ENCODE results near the gene MAP2K1.

Gene MAP2K1

DNA sequence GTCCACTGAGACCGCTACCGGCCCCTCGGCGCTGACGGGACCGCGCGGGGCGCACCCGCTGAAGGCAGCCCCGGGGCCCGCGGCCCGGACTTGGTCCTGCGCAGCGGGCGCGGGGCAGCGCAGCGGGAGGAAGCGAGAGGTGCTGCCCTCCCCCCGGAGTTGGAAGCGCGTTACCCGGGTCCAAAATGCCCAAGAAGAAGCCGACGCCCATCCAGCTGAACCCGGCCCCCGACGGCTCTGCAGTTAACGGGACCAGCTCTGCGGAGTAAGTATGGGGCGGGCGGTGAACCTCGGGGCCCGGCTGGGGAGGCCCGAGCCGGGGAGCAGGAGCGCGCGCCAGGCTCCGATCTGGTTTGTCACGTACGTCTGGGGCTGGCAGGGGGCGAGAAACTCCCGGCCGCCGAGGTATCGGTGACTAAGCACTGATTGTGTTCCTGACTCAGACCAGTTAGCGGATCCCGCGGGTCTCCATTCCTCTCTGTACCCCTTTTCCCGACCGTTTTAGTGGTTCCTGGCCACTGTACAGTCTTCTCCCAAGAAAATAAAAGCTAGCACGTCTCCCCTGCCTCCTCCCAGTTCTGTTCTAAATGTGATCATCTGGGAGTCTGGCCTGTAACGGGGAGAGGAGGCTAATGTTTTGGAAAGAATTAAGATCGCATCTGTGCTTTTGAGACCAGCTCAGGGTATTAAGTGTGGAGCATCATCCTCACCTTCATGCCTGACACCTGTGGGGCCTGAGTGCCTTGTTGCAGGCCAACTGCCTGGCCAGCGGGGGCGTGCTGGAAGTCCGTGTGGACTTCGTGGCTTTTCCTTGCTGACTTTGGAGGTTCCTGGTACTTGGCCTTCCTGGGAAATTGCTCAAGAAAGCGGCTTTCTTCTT is 691 bp downstream of the MAP2K1 start (continued):
- TF ChIP-seq, protein P1, sequence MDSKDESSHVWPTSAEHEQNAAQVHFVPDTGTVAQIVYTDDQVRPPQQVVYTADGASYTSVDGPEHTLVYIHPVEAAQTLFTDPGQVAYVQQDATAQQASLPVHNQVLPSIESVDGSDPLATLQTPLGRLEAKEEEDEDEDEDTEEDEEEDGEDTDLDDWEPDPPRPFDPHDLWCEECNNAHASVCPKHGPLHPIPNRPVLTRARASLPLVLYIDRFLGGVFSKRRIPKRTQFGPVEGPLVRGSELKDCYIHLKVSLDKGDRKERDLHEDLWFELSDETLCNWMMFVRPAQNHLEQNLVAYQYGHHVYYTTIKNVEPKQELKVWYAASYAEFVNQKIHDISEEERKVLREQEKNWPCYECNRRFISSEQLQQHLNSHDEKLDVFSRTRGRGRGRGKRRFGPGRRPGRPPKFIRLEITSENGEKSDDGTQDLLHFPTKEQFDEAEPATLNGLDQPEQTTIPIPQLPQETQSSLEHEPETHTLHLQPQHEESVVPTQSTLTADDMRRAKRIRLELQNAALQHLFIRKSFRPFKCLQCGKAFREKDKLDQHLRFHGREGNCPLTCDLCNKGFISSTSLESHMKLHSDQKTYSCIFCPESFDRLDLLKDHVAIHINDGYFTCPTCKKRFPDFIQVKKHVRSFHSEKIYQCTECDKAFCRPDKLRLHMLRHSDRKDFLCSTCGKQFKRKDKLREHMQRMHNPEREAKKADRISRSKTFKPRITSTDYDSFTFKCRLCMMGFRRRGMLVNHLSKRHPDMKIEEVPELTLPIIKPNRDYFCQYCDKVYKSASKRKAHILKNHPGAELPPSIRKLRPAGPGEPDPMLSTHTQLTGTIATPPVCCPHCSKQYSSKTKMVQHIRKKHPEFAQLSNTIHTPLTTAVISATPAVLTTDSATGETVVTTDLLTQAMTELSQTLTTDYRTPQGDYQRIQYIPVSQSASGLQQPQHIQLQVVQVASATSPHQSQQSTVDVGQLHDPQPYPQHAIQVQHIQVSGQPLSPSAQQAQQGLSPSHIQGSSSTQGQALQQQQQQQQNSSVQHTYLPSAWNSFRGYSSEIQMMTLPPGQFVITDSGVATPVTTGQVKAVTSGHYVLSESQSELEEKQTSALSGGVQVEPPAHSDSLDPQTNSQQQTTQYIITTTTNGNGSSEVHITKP (tag by site-specific recombination; IDR thresholded peaks at IDR 0.05) = no peak; the same call in 1 of the 2 replicates
- TF ChIP-seq GFI1B (tag by site-specific recombination; IDR thresholded peaks at IDR 0.05) = peak; percentile 43; the same call in 1 of the 2 replicates
- TF ChIP-seq, protein P2, sequence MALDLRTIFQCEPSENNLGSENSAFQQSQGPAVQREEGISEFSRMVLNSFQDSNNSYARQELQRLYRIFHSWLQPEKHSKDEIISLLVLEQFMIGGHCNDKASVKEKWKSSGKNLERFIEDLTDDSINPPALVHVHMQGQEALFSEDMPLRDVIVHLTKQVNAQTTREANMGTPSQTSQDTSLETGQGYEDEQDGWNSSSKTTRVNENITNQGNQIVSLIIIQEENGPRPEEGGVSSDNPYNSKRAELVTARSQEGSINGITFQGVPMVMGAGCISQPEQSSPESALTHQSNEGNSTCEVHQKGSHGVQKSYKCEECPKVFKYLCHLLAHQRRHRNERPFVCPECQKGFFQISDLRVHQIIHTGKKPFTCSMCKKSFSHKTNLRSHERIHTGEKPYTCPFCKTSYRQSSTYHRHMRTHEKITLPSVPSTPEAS (tag by site-specific recombination; IDR thresholded peaks at IDR 0.05) = no peak
- TF ChIP-seq ZNF2 (tag by site-specific recombination; IDR thresholded peaks at IDR 0.05) = no peak
- TF ChIP-seq, protein P3, sequence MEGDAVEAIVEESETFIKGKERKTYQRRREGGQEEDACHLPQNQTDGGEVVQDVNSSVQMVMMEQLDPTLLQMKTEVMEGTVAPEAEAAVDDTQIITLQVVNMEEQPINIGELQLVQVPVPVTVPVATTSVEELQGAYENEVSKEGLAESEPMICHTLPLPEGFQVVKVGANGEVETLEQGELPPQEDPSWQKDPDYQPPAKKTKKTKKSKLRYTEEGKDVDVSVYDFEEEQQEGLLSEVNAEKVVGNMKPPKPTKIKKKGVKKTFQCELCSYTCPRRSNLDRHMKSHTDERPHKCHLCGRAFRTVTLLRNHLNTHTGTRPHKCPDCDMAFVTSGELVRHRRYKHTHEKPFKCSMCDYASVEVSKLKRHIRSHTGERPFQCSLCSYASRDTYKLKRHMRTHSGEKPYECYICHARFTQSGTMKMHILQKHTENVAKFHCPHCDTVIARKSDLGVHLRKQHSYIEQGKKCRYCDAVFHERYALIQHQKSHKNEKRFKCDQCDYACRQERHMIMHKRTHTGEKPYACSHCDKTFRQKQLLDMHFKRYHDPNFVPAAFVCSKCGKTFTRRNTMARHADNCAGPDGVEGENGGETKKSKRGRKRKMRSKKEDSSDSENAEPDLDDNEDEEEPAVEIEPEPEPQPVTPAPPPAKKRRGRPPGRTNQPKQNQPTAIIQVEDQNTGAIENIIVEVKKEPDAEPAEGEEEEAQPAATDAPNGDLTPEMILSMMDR (tag by site-specific recombination; IDR thresholded peaks at IDR 0.05) = 0 out of 2 replicates have a peak, but pooled peaks have one; percentile 58
- no peak for TF ChIP-seq ZNF311 (tag by site-specific recombination; IDR thresholded peaks at IDR 0.05; ENCODE audit: borderline replicate concordance)
- peak; percentile 86 for TF ChIP-seq ZBTB20 (tag by site-specific recombination; IDR thresholded peaks at IDR 0.05)
- TF ChIP-seq ZNF341 (tag by site-specific recombination; IDR thresholded peaks at IDR 0.05; ENCODE audit: low read depth) = peak; percentile 62
- peak; percentile 48; the same call in 1 of the 2 replicates for TF ChIP-seq GLIS2 (tag by site-specific recombination; IDR thresholded peaks at IDR 0.05)
- no peak for TF ChIP-seq ZNF416 (tag by site-specific recombination; IDR thresholded peaks at IDR 0.05)
- TF ChIP-seq ZNF140 (tag by site-specific recombination; IDR thresholded peaks at IDR 0.05) = no peak
- no peak for TF ChIP-seq ZNF223 (tag by site-specific recombination; IDR thresholded peaks at IDR 0.05)
- TF ChIP-seq, protein P4, sequence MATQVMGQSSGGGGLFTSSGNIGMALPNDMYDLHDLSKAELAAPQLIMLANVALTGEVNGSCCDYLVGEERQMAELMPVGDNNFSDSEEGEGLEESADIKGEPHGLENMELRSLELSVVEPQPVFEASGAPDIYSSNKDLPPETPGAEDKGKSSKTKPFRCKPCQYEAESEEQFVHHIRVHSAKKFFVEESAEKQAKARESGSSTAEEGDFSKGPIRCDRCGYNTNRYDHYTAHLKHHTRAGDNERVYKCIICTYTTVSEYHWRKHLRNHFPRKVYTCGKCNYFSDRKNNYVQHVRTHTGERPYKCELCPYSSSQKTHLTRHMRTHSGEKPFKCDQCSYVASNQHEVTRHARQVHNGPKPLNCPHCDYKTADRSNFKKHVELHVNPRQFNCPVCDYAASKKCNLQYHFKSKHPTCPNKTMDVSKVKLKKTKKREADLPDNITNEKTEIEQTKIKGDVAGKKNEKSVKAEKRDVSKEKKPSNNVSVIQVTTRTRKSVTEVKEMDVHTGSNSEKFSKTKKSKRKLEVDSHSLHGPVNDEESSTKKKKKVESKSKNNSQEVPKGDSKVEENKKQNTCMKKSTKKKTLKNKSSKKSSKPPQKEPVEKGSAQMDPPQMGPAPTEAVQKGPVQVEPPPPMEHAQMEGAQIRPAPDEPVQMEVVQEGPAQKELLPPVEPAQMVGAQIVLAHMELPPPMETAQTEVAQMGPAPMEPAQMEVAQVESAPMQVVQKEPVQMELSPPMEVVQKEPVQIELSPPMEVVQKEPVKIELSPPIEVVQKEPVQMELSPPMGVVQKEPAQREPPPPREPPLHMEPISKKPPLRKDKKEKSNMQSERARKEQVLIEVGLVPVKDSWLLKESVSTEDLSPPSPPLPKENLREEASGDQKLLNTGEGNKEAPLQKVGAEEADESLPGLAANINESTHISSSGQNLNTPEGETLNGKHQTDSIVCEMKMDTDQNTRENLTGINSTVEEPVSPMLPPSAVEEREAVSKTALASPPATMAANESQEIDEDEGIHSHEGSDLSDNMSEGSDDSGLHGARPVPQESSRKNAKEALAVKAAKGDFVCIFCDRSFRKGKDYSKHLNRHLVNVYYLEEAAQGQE (tag by site-specific recombination; IDR thresholded peaks at IDR 0.05) = 0 out of 2 replicates have a peak, but pooled peaks have one; percentile 9
- TF ChIP-seq ZNF132 (tag by site-specific recombination; IDR thresholded peaks at IDR 0.05; ENCODE audit: borderline replicate concordance) = no peak
- no peak for TF ChIP-seq HOXD13 (CRISPR knock-in tag; IDR thresholded peaks at IDR 0.05; ENCODE audit: borderline replicate concordance)
- TF ChIP-seq, protein P5, sequence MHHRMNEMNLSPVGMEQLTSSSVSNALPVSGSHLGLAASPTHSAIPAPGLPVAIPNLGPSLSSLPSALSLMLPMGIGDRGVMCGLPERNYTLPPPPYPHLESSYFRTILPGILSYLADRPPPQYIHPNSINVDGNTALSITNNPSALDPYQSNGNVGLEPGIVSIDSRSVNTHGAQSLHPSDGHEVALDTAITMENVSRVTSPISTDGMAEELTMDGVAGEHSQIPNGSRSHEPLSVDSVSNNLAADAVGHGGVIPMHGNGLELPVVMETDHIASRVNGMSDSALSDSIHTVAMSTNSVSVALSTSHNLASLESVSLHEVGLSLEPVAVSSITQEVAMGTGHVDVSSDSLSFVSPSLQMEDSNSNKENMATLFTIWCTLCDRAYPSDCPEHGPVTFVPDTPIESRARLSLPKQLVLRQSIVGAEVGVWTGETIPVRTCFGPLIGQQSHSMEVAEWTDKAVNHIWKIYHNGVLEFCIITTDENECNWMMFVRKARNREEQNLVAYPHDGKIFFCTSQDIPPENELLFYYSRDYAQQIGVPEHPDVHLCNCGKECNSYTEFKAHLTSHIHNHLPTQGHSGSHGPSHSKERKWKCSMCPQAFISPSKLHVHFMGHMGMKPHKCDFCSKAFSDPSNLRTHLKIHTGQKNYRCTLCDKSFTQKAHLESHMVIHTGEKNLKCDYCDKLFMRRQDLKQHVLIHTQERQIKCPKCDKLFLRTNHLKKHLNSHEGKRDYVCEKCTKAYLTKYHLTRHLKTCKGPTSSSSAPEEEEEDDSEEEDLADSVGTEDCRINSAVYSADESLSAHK (tag by site-specific recombination; IDR thresholded peaks at IDR 0.05) = peak; percentile 65
- no peak for TF ChIP-seq ZNF433 (tag by site-specific recombination; IDR thresholded peaks at IDR 0.05; ENCODE audit: low read depth)
- TF ChIP-seq ZNF138 (tag by site-specific recombination; IDR thresholded peaks at IDR 0.05; ENCODE audit: borderline replicate concordance) = no peak
- TF ChIP-seq ZIC2 (tag by site-specific recombination; IDR thresholded peaks at IDR 0.05) = peak; percentile 59
- no peak for TF ChIP-seq ZNF10 (tag by site-specific recombination; IDR thresholded peaks at IDR 0.05)
- 0 out of 2 replicates have a peak, but pooled peaks have one; percentile 33 for TF ChIP-seq ZFP69B (tag by site-specific recombination; IDR thresholded peaks at IDR 0.05)
- TF ChIP-seq YY1 (tag by site-specific recombination; IDR thresholded peaks at IDR 0.05) = 0 out of 2 replicates have a peak, but pooled peaks have one; percentile 5
- TF ChIP-seq ZNF785 (tag by site-specific recombination; IDR thresholded peaks at IDR 0.05) = no peak
- TF ChIP-seq KLF9 (tag by site-specific recombination; IDR thresholded peaks at IDR 0.05; ENCODE audit: low read depth) = no peak
- TF ChIP-seq ZXDB (tag by site-specific recombination; IDR thresholded peaks at IDR 0.05) = peak; percentile 30
